Measurements from ENCODE around the gene RUVBL1. TPM values are rescaled to one million over a fixed set of nuclear protein-coding genes. Genes with fewer than 3 reads are reported as not detected.

RUVBL1 gene
- polyA plus RNA-seq, 1 experiment, result 83.3 TPM

DNA sequence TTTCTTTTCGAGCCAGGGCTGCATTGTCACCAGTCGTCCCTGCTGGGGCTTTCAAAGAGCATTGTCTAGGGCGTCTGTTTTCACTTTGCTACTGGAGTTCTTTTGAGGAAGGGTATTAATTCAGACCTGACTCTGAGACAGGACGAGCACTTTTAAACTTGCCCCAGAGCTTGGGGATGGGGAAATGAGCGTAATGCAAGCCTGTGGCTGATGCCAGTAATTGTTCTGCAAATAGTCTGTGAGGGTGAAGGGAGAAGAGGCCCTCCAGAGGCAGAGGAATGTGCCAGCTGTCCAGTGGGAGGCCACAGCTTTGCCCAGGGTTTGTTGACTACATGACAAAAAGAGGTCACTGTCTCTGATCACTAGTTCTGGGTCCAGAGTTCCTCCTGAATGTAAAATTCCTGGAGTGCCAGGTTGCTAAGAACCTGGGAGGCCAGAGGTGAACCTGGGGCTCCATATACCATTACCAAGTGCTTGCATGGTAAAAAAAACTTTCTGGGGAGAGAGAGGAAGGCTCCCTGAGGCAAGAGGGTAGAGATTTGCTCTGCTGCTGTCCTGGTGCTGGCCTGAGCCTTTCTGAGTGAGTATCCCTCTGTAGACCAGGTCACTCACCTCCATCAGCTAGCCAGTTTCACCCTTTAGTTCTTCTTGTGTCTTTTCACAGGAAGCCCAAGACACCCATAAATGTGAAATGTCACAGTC is 44.5 kb upstream of the RUVBL1 start:
- H3K4me3 ChIP-seq (ENCODE audit: low read depth, low read length), result no peak overlapping the region
- H3K27ac ChIP-seq (ENCODE audit: low read depth, low read length), result no peak overlapping the region
- no peak for DNase-seq (ENCODE audit: low read depth, low spot score)
- H3K27me3 ChIP-seq (ENCODE audit: control insufficient read depth, insufficient read depth, low read length), result no peaks in the 10 kb centered on the region
- no peaks in the 10 kb centered on the region for H3K9me3 ChIP-seq (ENCODE audit: control insufficient read depth, insufficient read depth, low read length)
- ChIA-PET CTCF (interaction anchor here (1.5 to 1.7 kb wide), 2 partner anchors 154 to 329 kb away, joined by 5 read pairs; no protein-coding TSS in a partner anchor), POLR2A (no interaction called here)
- TF ChIP-seq, protein P1, sequence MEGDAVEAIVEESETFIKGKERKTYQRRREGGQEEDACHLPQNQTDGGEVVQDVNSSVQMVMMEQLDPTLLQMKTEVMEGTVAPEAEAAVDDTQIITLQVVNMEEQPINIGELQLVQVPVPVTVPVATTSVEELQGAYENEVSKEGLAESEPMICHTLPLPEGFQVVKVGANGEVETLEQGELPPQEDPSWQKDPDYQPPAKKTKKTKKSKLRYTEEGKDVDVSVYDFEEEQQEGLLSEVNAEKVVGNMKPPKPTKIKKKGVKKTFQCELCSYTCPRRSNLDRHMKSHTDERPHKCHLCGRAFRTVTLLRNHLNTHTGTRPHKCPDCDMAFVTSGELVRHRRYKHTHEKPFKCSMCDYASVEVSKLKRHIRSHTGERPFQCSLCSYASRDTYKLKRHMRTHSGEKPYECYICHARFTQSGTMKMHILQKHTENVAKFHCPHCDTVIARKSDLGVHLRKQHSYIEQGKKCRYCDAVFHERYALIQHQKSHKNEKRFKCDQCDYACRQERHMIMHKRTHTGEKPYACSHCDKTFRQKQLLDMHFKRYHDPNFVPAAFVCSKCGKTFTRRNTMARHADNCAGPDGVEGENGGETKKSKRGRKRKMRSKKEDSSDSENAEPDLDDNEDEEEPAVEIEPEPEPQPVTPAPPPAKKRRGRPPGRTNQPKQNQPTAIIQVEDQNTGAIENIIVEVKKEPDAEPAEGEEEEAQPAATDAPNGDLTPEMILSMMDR (IDR thresholded peaks at IDR 0.05; ENCODE audit: low read depth, low read length), result no peak

DNA sequence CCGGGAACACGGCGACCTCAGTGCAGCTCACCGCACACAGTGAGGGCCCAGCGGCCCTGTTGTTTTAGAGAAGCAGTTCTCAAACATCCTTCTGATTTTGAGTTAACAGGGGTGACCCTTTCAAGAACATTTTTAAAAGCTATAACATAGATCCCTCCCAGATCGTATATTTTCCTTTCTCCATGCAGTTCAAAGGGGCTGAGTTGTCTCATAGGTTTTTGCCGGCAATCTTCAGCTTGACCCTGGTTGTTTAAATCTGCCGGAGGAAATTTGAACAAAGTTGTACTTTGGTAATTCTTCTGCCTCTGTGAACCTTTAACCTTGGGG is 44.0 kb upstream of the RUVBL1 start:
- POLR2A ChIA-PET, result no interaction called here
- no peak for DNase-seq (ENCODE audit: low read depth, low spot score)

DNA sequence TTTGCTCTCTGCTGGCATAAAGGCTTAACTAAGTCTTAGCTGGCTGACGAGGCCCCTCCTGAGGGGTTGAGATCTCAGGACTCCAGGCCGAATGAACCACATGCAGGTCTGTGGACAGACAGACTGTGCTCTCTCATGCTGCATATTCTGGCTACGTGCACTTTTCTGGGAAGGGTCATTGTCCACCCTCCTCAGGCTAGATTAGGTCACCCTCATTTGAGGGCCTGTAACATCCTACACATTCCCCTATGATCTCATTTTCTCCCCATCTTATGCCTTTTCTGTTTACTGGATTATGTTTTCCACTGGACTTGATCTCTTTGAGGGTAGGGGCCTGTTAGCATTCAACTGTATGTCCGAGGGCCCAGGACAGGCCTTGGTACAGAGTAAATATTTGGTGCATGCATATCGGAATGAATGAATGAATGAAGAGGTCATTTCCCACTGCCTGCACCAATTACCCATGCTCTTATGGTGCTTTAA is 43.4 kb upstream of the RUVBL1 start:
- DNase-seq (ENCODE audit: low read depth, low spot score), result no peak
- no peak overlapping the region for H3K4me3 ChIP-seq (ENCODE audit: low read depth, low read length)
- CTCF ChIA-PET, result interaction anchor here (1.7 kb wide), 1 partner anchor 155 kb away, joined by 5 read pairs; no protein-coding TSS in a partner anchor
- no peaks in the 10 kb centered on the region for H3K27me3 ChIP-seq (ENCODE audit: control insufficient read depth, insufficient read depth, low read length)
- POLR2A ChIA-PET, result no interaction called here
- no peaks in the 10 kb centered on the region for H3K9me3 ChIP-seq (ENCODE audit: control insufficient read depth, insufficient read depth, low read length)
- TF ChIP-seq, protein P1 (IDR thresholded peaks at IDR 0.05; ENCODE audit: low read depth, low read length), result no peak
- no peak overlapping the region for H3K27ac ChIP-seq (ENCODE audit: low read depth, low read length)

More for the DNA sequence above, 44.0 kb upstream of the RUVBL1 start:
- Histone ChIP-seq H3K27me3 (ENCODE audit: control insufficient read depth, insufficient read depth, low read length) (no peaks in the 10 kb centered on the region), H3K27ac (ENCODE audit: low read depth, low read length) (no peak overlapping the region), H3K9me3 (ENCODE audit: control insufficient read depth, insufficient read depth, low read length) (no peaks in the 10 kb centered on the region), H3K4me3 (ENCODE audit: low read depth, low read length) (no peak overlapping the region)
- CTCF ChIA-PET, result interaction anchor here (1.7 kb wide), 1 partner anchor 154 kb away, joined by 5 read pairs; no protein-coding TSS in a partner anchor
- TF ChIP-seq, protein P1 (IDR thresholded peaks at IDR 0.05; ENCODE audit: low read depth, low read length), result no peak

DNA sequence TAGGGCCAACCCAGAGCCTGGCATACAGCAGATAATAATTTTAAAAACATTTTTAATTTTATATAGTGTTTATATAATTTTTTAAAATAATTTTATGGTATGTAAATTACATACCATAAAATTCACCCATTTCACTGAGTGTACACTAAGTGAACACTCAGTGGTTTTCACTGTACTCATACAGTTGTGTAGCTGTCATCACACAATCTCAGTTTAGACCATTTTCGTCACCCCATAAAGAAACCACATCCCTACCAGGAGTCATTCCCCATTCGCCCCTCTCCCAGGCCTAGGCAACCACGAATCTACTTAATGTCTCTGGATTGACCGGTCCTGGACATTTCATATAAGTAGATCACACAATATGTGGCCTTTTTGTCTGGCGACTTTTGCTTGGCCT is 39.8 kb upstream of the RUVBL1 start:
- Histone ChIP-seq H3K27ac (ENCODE audit: low read depth, low read length) (no peak overlapping the region), H3K4me3 (ENCODE audit: low read depth, low read length) (no peak overlapping the region), H3K9me3 (ENCODE audit: control insufficient read depth, insufficient read depth, low read length) (no peaks in the 10 kb centered on the region), H3K27me3 (ENCODE audit: control insufficient read depth, insufficient read depth, low read length) (no peaks in the 10 kb centered on the region)
- ChIA-PET POLR2A (no interaction called here), CTCF (interaction anchor here (0.9 kb wide), 1 partner anchor 454 kb away, joined by 3 read pairs; no protein-coding TSS in a partner anchor)
- no peak for DNase-seq (ENCODE audit: low read depth, low spot score)
- TF ChIP-seq, protein P1 (IDR thresholded peaks at IDR 0.05; ENCODE audit: low read depth, low read length), result no peak

DNA sequence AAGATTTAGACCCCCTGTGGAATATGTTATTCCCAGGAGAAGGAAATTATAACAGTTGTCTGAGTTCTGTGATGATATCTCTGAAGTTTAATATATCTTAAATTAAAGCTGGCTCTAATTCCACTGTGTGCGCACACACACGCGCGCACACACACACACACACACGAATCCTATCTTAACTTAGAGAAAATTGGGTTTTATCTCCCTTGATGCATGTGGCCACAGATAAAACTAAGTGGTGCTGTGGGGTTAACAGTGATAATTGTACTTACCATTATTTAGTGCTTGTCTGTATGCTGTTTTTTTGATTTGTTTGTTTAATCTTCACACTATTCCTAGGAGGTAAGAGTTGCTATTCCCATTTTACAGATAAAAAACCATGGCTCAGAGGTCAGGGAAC is 37.0 kb upstream of the RUVBL1 start:
- ChIA-PET POLR2A (no interaction called here), CTCF (interaction anchor here (1.0 kb wide), 1 partner anchor 27 kb away, joined by 3 read pairs; no protein-coding TSS in a partner anchor)
- TF ChIP-seq, protein P1 (IDR thresholded peaks at IDR 0.05; ENCODE audit: low read depth, low read length), result no peak
- Histone ChIP-seq H3K4me3 (ENCODE audit: low read depth, low read length) (no peak overlapping the region), H3K27ac (ENCODE audit: low read depth, low read length) (no peak overlapping the region), H3K9me3 (ENCODE audit: control insufficient read depth, insufficient read depth, low read length) (no peaks in the 10 kb centered on the region), H3K27me3 (ENCODE audit: control insufficient read depth, insufficient read depth, low read length) (no peaks in the 10 kb centered on the region)
- DNase-seq (ENCODE audit: low read depth, low spot score), result no peak

All from AG04450 (cell line).